Activated CD8-positive, alpha-beta T cell treated with anti-CD3 and anti-CD28 coated beads, Interleukin-2, amount 10 ng/mL, durations not matched to agents 7 days and 5 days (primary cell): ENCODE data around the gene TFEB. TPM values are rescaled to one million over a fixed set of nuclear protein-coding genes. Genes with fewer than 3 reads are reported as not detected.

Source experiments
- ATAC-seq: fragments of 150-1000 bp; cut with Tn5 transposase; one replicate; pipeline ENCODE4 v1.10.0; 2021; ENCODE audit warnings: moderate library complexity
- CTCF ChIA-PET: fragments of 350-600 bp; sonication (Branson Sonifier 250); formaldehyde crosslinking; loops from one replicate; lab custom pipeline; 2021; ENCODE audit warnings: antibody characterized with exemption; lab: Charles Lee
- POLR2A ChIA-PET: fragments of 350-600 bp; sonication (Branson Sonifier 250); formaldehyde crosslinking; loops from one replicate; lab custom pipeline; 2021; ENCODE audit warnings: antibody characterized with exemption; lab: Charles Lee
- DNase-seq: peaks from one replicate; pipeline ENCODE4 v3.0.0-alpha.2; 2020
- H3K27ac Mint-ChIP-seq: one replicate; pipeline ENCODE4 v1.8.0; 2021; ENCODE audit warnings: mild to moderate bottlenecking, mixed read lengths
- H3K27me3 Mint-ChIP-seq: one replicate; pipeline ENCODE4 v1.8.0; 2021; ENCODE audit warnings: low read depth, mixed read lengths
- H3K36me3 Mint-ChIP-seq: one replicate; pipeline ENCODE4 v1.8.0; 2021; ENCODE audit warnings: low read depth, mixed read lengths
- H3K4me1 Mint-ChIP-seq: one replicate; pipeline ENCODE4 v1.8.0; 2021; ENCODE audit warnings: low read depth, mixed read lengths
- H3K4me3 Mint-ChIP-seq: one replicate; pipeline ENCODE4 v1.8.0; 2021; ENCODE audit warnings: mild to moderate bottlenecking, mixed read lengths
- H3K9me3 Mint-ChIP-seq: one replicate; pipeline ENCODE4 v1.8.0; 2022; ENCODE audit warnings: mixed read lengths; ENCODE audit not compliant: insufficient read depth
- total RNA-seq, 2 experiments: library from RNA; stranded (reverse); gene quantifications; one replicate each; pipeline ENCODE4 v1.2.3, GENCODE V29; 2021

TFEB gene
- total RNA-seq, 2 experiments from 2014 or later, result 18.5 to 21.2 TPM

GRCh38 chr6:41759905-41760579 is 24.6 kb upstream of the TFEB start:
- Mint-ChIP-seq H3K9me3 (no peaks in the 10 kb centered on the region), H3K4me3 (no peak overlapping the region), H3K36me3 (no peaks in the 10 kb centered on the region), H3K27me3 (peaks cover 1% of the 10 kb centered on the region), H3K27ac (no peak overlapping the region), H3K4me1 (peaks cover 4% of the 10 kb centered on the region)
- DNase-seq, result no peak
- no peak for ATAC-seq
- ChIA-PET POLR2A (no interaction called here), CTCF (interaction anchor here (1.6 kb wide), 1 partner anchor 16 kb away, joined by 3 read pairs; no protein-coding TSS in a partner anchor)

- ATAC-seq (no peak), DNase-seq (no peak)
- Mint-ChIP-seq H3K27me3 (peaks cover 5% of the 10 kb centered on the region), H3K4me1 (peaks cover 4% of the 10 kb centered on the region), H3K9me3 (no peaks in the 10 kb centered on the region), H3K4me3 (no peak overlapping the region), H3K36me3 (no peaks in the 10 kb centered on the region), H3K27ac (no peak overlapping the region)
- POLR2A ChIA-PET, result no interaction called here
- CTCF ChIA-PET, result interaction anchor here (1.6 kb wide), 1 partner anchor 17 kb away, joined by 3 read pairs; no protein-coding TSS in a partner anchor
Measured at GRCh38 chr6:41759106-41759904, 23.9 kb upstream of the TFEB start.

GRCh38 chr6:41758641-41759035 is 23.2 kb upstream of the TFEB start:
- POLR2A ChIA-PET, result no interaction called here
- H3K9me3 Mint-ChIP-seq, result no peaks in the 10 kb centered on the region
- H3K36me3 Mint-ChIP-seq, result no peaks in the 10 kb centered on the region
- DNase-seq (no peak), ATAC-seq (no peak)
- H3K4me1 Mint-ChIP-seq, result peaks cover 4% of the 10 kb centered on the region
- CTCF ChIA-PET, result interaction anchor here (1.6 kb wide), 1 partner anchor 17 kb away, joined by 3 read pairs; no protein-coding TSS in a partner anchor
- peaks cover 9% of the 10 kb centered on the region for H3K27me3 Mint-ChIP-seq
- no peak overlapping the region for H3K27ac Mint-ChIP-seq
- no peak overlapping the region for H3K4me3 Mint-ChIP-seq

DNA sequence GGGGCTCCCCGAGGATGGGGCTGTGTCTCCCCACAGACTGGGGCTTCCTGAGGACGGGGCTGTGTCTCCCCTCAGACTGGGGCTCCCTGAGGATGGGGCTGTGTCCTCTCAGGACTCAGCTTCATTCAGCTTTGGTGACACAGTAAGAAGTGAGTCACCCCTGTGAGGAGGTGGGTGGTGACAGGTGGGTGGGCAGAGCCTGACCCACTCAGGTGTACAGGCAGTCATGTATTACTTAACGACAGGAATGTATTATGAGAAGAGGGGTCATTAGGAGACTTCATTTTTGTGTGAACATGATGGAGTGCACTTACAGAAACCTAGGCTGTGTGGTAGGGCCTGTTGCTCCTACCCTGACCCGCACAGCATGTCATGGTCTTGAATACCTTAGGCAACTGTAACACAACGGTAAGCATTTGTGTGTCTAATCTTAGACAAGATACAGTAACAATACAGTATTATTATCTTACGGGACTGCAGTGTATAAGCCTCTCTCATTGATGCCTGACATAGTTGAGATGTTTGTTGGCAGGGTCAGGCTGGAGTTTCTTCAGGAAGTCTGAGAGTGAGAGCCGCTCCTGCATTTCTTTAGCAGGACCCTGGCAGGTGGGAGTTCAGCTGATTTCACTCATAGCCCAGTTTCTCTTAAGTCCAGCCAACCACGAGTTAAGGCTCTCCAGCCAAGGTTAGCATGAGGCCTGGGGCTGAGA is 22.7 kb upstream of the TFEB start:
- Mint-ChIP-seq H3K27ac (no peak overlapping the region), H3K4me1 (peaks cover 4% of the 10 kb centered on the region), H3K9me3 (no peaks in the 10 kb centered on the region), H3K4me3 (no peak overlapping the region), H3K27me3 (peaks cover 13% of the 10 kb centered on the region), H3K36me3 (no peaks in the 10 kb centered on the region)
- POLR2A ChIA-PET, result interaction anchor here (0.7 kb wide), 1 partner anchor 20 kb away, joined by 3 read pairs; no protein-coding TSS in a partner anchor
- ATAC-seq (no peak), DNase-seq (no peak)
- CTCF ChIA-PET, result interaction anchor here (0.9 kb wide), 1 partner anchor 19 kb away, joined by 3 read pairs; no protein-coding TSS in a partner anchor

GRCh38 chr6:41757271-41757670 is 21.9 kb upstream of the TFEB start:
- no peak overlapping the region for H3K27ac Mint-ChIP-seq
- H3K4me1 Mint-ChIP-seq, result peaks cover 4% of the 10 kb centered on the region
- ChIA-PET POLR2A (interaction anchor here (0.7 kb wide), 1 partner anchor 21 kb away, joined by 3 read pairs; no protein-coding TSS in a partner anchor), CTCF (interaction anchor here (0.9 kb wide), 1 partner anchor 20 kb away, joined by 3 read pairs; no protein-coding TSS in a partner anchor)
- H3K4me3 Mint-ChIP-seq, result no peak overlapping the region
- no peaks in the 10 kb centered on the region for H3K9me3 Mint-ChIP-seq
- no peak for DNase-seq
- peaks cover 13% of the 10 kb centered on the region for H3K27me3 Mint-ChIP-seq
- ATAC-seq, result no peak
- H3K36me3 Mint-ChIP-seq, result no peaks in the 10 kb centered on the region

DNA sequence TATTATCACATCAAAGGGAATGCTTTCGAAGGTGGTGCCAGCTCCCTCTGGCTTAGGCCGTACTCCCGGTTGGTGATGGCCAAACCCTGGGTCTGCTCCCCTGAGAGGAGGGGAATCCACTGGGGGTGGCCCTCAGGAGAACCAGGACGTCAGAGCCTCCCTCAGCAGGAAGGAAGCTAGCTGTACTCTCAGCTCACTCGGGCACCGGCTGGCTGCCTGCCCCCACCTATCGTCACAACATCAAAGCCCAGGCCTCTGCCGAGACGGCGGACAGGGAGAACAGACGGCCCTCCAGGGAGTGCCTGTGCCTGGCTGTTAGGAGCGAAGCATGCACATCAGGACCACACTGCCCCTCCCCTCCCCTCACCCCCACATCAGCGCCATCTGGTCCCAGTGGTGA is 20.9 kb upstream of the TFEB start:
- ChIA-PET CTCF (no interaction called here), POLR2A (no interaction called here)
- ATAC-seq (peak; percentile 33), DNase-seq (peak; percentile 37)
- peaks cover 13% of the 10 kb centered on the region for H3K27me3 Mint-ChIP-seq
- H3K4me1 Mint-ChIP-seq, result peaks cover 4% of the 10 kb centered on the region
- no peaks in the 10 kb centered on the region for H3K9me3 Mint-ChIP-seq
- H3K27ac Mint-ChIP-seq, result no peak overlapping the region
- no peak overlapping the region for H3K4me3 Mint-ChIP-seq
- H3K36me3 Mint-ChIP-seq, result no peaks in the 10 kb centered on the region

- H3K4me3 Mint-ChIP-seq, result no peak overlapping the region
- ATAC-seq, result no peak
- no peak for DNase-seq
- no peaks in the 10 kb centered on the region for H3K36me3 Mint-ChIP-seq
- H3K27ac Mint-ChIP-seq, result peak overlapping the region; percentile 44
- peaks cover 13% of the 10 kb centered on the region for H3K27me3 Mint-ChIP-seq
- no peaks in the 10 kb centered on the region for H3K9me3 Mint-ChIP-seq
- CTCF ChIA-PET, result no interaction called here
- peaks cover 4% of the 10 kb centered on the region for H3K4me1 Mint-ChIP-seq
- POLR2A ChIA-PET, result no interaction called here
Measured at GRCh38 chr6:41755895-41756294, 20.5 kb upstream of the TFEB start.

DNA sequence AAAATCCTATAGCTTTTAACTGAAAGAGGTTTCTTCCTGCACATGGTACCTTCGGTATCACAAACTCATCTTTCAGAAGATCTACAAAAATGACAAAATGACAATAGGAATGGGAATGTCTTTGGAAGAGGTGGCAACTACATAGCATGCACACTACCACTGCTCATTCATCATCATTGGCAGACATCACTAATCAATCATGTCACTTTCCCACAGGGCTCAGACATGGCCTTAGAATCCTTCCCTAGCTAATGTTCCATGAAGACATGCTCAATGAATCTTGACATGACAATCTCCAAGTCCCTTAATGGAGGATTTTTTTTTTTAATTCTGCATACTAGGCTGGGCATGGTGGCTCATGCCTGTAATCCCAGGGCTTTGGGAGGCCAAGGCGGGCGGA is 15.0 kb upstream of the TFEB start:
- H3K36me3 Mint-ChIP-seq, result no peaks in the 10 kb centered on the region
- H3K4me1 Mint-ChIP-seq, result no peaks in the 10 kb centered on the region
- H3K9me3 Mint-ChIP-seq, result no peaks in the 10 kb centered on the region
- peaks cover 19% of the 10 kb centered on the region for H3K27me3 Mint-ChIP-seq
- ChIA-PET POLR2A (no interaction called here), CTCF (interaction anchor here (1.4 kb wide), 1 partner anchor 15 kb away, joined by 4 read pairs; the partner anchor contains the start of gene TFEB)
- no peak overlapping the region for H3K27ac Mint-ChIP-seq
- no peak overlapping the region for H3K4me3 Mint-ChIP-seq
- ATAC-seq, result no peak
- no peak for DNase-seq

DNA sequence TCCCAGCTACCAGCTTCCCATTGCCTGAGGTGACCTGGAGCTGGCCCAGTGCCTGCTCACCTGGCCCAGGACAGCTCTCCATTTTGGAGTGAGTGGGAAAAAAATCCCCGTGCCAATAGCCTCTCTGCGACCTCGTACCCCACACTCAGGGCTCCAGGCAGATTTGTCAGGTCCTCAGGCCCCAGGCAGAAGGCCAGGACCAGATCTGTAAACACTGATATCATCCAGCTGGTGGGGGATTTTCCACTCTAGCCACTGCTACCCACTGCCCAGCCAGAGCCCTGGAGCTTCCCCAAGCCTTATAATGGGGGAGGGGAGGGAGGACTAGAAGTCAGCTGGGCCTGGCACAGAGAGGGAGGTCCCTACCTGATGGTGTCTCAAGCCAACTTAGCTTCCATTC is 13.1 kb upstream of the TFEB start:
- Mint-ChIP-seq H3K36me3 (no peaks in the 10 kb centered on the region), H3K27ac (no peak overlapping the region), H3K27me3 (peaks cover 11% of the 10 kb centered on the region), H3K4me3 (no peak overlapping the region), H3K9me3 (no peaks in the 10 kb centered on the region), H3K4me1 (no peaks in the 10 kb centered on the region)
- DNase-seq (no peak), ATAC-seq (no peak)
- ChIA-PET POLR2A (no interaction called here), CTCF (interaction anchor here (0.6 to 1.2 kb wide), 2 partner anchors 39 to 469 kb away, joined by 3 read pairs; partner anchors contain the start of gene TOMM6)

GRCh38 chr6:41748102-41748477 is 12.7 kb upstream of the TFEB start:
- Mint-ChIP-seq H3K9me3 (no peaks in the 10 kb centered on the region), H3K27me3 (peaks cover 7% of the 10 kb centered on the region), H3K4me1 (no peaks in the 10 kb centered on the region), H3K27ac (no peak overlapping the region), H3K4me3 (no peak overlapping the region), H3K36me3 (no peaks in the 10 kb centered on the region)
- DNase-seq (no peak), ATAC-seq (no peak)
- ChIA-PET CTCF (interaction anchor here (1.2 kb wide), 1 partner anchor 40 kb away, joined by 3 read pairs; the partner anchor contains the start of gene TOMM6), POLR2A (no interaction called here)

DNA sequence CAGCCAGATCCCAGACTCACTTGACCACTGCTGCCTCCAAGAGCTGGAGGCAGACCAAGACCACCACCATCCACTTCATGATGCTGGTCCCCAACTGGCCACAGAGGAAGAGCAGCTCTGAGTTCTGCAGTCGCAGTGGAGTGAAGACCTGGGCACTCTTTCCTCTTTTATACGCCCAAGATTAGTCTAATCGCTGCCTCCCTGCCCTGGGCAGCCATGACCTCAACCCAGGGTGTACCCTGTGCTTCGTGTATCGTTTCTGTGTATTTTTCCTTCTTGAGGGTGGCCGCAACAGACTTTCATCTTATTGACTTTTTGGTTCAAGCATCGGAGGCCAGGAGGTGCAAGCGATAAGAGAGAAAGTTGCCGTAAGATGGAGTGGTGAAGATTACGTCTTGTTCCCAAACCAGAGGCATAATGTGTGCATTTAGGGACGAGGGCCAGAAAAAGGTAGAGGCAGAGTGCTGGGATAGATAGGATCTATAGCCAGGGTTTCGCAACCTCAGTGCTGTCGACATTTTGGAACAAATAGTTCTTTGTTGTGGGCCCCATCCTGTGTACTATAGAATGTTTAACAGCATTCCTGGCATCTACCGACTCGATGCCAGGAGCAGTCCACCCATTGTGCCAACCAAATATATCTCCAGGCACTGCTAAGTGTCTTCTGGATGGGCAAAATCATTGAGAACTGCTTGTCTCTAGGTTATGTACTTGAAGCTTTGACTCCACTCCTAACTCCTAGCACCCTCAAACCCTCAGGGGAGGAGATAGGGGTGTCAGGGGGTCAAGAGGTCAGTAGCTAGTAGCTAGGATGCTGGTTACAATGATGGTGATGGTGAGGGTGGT is 12.1 kb upstream of the TFEB start, which contains the start of gene PGC:
TSS of gene PGC (minus strand) at position 142 of the 846 bp plus-strand sequence. CDS start at position 79, 63 bp downstream.
- no peaks in the 10 kb centered on the region for H3K4me1 Mint-ChIP-seq
- ChIA-PET POLR2A (no interaction called here), CTCF (no interaction called here)
- DNase-seq (no peak), ATAC-seq (no peak)
- no peak within 1 kb of the TSS for H3K4me3 Mint-ChIP-seq
- no peaks in the 10 kb centered on the region for H3K9me3 Mint-ChIP-seq
- H3K27ac Mint-ChIP-seq, result no peak within 1 kb of the TSS
- no peaks in the 10 kb centered on the region for H3K36me3 Mint-ChIP-seq
- peaks cover 6% of the 10 kb centered on the region for H3K27me3 Mint-ChIP-seq
